IMR-90 (cell line): Measurements from ENCODE around the gene ADAMTS3. TPM values are rescaled to one million over a fixed set of nuclear protein-coding genes. Genes with fewer than 3 reads are reported as not detected.

ENCODE experiments used
- ATAC-seq: fragments of 200-7000 bp; cut with Tn5 transposase; 2 replicates; pipeline ENCODE4 v1.9.1; 2020; ENCODE audit warnings: low read depth, mild to moderate bottlenecking, moderate library complexity
- BruUV-seq: library from RNA; stranded (reverse); fragments of 400-500 nt; replicated peaks from 2 replicates; lab custom pipeline; 2021; lab: Mats Ljungman, UMichigan
- CTCF ChIA-PET: fragments of 300-600 bp; formaldehyde crosslinking; extraction: SDS; loops from one replicate; lab custom pipeline; 2021; ENCODE audit warnings: antibody characterized with exemption; lab: Yijun Ruan, JAX
- POLR2A ChIA-PET: fragments of 300-600 bp; sonication (Branson Sonifier 250); formaldehyde crosslinking; loops from one replicate; lab custom pipeline; 2022; ENCODE audit warnings: antibody characterized with exemption; ENCODE audit not compliant: unreplicated experiment; lab: Charles Lee
- DNase-seq: peaks from one replicate; pipeline ENCODE4 v3.0.0; 2013
- H2AFZ ChIP-seq: replicated peaks from 2 replicates; pipeline ENCODE3; 2013; ENCODE audit warnings: low read length, mild to moderate bottlenecking; ENCODE audit not compliant: poor library complexity
- H2AK5ac ChIP-seq: 2 replicates; pipeline ENCODE4 v1.6.1; 2013; ENCODE audit warnings: low read depth, low read length, inconsistent platforms
- H2AK9ac ChIP-seq: replicated peaks from 2 replicates; pipeline ENCODE3; 2013; ENCODE audit warnings: mild to moderate bottlenecking, low read depth, low read length, moderate library complexity; ENCODE audit not compliant: poor library complexity
- H2BK120ac ChIP-seq: 2 replicates; pipeline ENCODE4 v1.6.1; 2013; ENCODE audit warnings: low read depth, low read length, inconsistent platforms
- H2BK15ac ChIP-seq: 3 replicates; pipeline ENCODE4 v1.6.1; 2013; ENCODE audit warnings: low read depth, low read length, inconsistent platforms
- H2BK20ac ChIP-seq: 2 replicates; pipeline ENCODE4 v1.6.1; 2013; ENCODE audit warnings: low read depth, mild to moderate bottlenecking, inconsistent platforms, low read length, moderate library complexity
- H2BK5ac ChIP-seq: 2 replicates; pipeline ENCODE4 v1.6.1; 2013; ENCODE audit warnings: mild to moderate bottlenecking, low read depth, low read length, inconsistent platforms; ENCODE audit not compliant: poor library complexity, severe bottlenecking
- H3K14ac ChIP-seq: replicated peaks from 2 replicates; pipeline ENCODE4 v1.6.1; 2013; ENCODE audit warnings: low read depth, low read length, inconsistent platforms
- H3K18ac ChIP-seq: 2 replicates; pipeline ENCODE4 v1.6.1; 2013; ENCODE audit warnings: low read depth, low read length, control low read depth
- H3K23ac ChIP-seq: 2 replicates; pipeline ENCODE4 v1.6.1; 2013; ENCODE audit warnings: low read depth, low read length, inconsistent platforms
- H3K27ac ChIP-seq: 2 replicates; pipeline ENCODE4 v1.5.1; 2013; ENCODE audit warnings: mild to moderate bottlenecking, control low read depth, low read length; ENCODE audit not compliant: insufficient read depth
- H3K27me3 ChIP-seq: 2 replicates; pipeline ENCODE4 v1.6.1; 2013; ENCODE audit warnings: low read length; ENCODE audit not compliant: control insufficient read depth, insufficient read depth
- H3K36me3 ChIP-seq: 2 replicates; pipeline ENCODE4 v1.6.1; 2013; ENCODE audit warnings: low read length, mixed read lengths; ENCODE audit not compliant: control insufficient read depth, insufficient read depth
- H3K4ac ChIP-seq: 2 replicates; pipeline ENCODE4 v1.6.1; 2013; ENCODE audit warnings: low read depth, low read length, inconsistent platforms
- H3K4me1 ChIP-seq: 2 replicates; pipeline ENCODE4 v1.6.1; 2013; ENCODE audit warnings: low read length, mixed read lengths; ENCODE audit not compliant: control insufficient read depth, insufficient read depth
- H3K4me2 ChIP-seq: 2 replicates; pipeline ENCODE4 v1.6.1; 2013; ENCODE audit warnings: low read depth, mild to moderate bottlenecking, control low read depth, low read length, moderate library complexity
- H3K4me3 ChIP-seq: 2 replicates; pipeline ENCODE4 v1.5.1; 2013; ENCODE audit warnings: low read depth, mild to moderate bottlenecking, control low read depth, low read length, moderate library complexity; ENCODE audit not compliant: insufficient read depth
- H3K56ac ChIP-seq: 2 replicates; pipeline ENCODE4 v1.6.1; 2013; ENCODE audit warnings: low read length, inconsistent platforms; ENCODE audit not compliant: insufficient read depth; ENCODE audit errors: extremely low read depth
- H3K79me1 ChIP-seq, 2 experiments: 2 replicates each; pipeline ENCODE4 v1.6.1; 2013; ENCODE audit warnings: low read length in 2 of 2, inconsistent platforms in 1 of 2, low read depth in 1 of 2
- H3K9ac ChIP-seq: 2 replicates; pipeline ENCODE4 v1.6.1; 2013; ENCODE audit warnings: low read depth, low read length, control low read depth
- H3K9me1 ChIP-seq: 2 replicates; pipeline ENCODE4 v1.6.1; 2013; ENCODE audit warnings: low read length, inconsistent platforms; ENCODE audit not compliant: insufficient read depth
- H3K9me3 ChIP-seq: 2 replicates; pipeline ENCODE4 v1.6.1; 2013; ENCODE audit warnings: low read length; ENCODE audit not compliant: control insufficient read depth, insufficient read depth
- H4K20me1 ChIP-seq: 2 replicates; pipeline ENCODE4 v1.6.1; 2013; ENCODE audit warnings: low read length, inconsistent platforms; ENCODE audit not compliant: insufficient read depth
- H4K5ac ChIP-seq: 2 replicates; pipeline ENCODE4 v1.6.1; 2013; ENCODE audit warnings: mild to moderate bottlenecking, low read depth, low read length, control low read depth
- H4K8ac ChIP-seq, 2 experiments: 2 replicates each; pipeline ENCODE4 v1.6.1; 2013; ENCODE audit warnings: low read depth in 2 of 2, low read length in 2 of 2, control low read depth in 1 of 2, inconsistent platforms in 1 of 2
- H4K91ac ChIP-seq: 2 replicates; pipeline ENCODE4 v1.6.1; 2013; ENCODE audit warnings: low read depth, low read length, inconsistent platforms; ENCODE audit not compliant: insufficient read depth
- BHLHE40 ChIP-seq: fragments of 150-350 bp; IDR thresholded peaks from 2 replicates; pipeline ENCODE4 v1.6.1; 2016; ENCODE audit warnings: mild to moderate bottlenecking, low read depth, low read length
- CEBPB ChIP-seq: IDR thresholded peaks from 2 replicates; pipeline ENCODE4 v1.6.1; 2012; ENCODE audit warnings: low read depth, low read length, improper control_type of control experiment
- CHD1 ChIP-seq: IDR thresholded peaks from 2 replicates; pipeline ENCODE4 v1.6.1; 2012; ENCODE audit warnings: low read depth, low read length, improper control_type of control experiment
- CTCF ChIP-seq: conservative IDR thresholded peaks from 2 replicates; pipeline ENCODE4 v1.5.1; 2012; ENCODE audit warnings: mild to moderate bottlenecking, low read depth, low read length, improper control_type of control experiment
- ELK1 ChIP-seq: fragments of 150-350 bp; IDR thresholded peaks from 2 replicates; pipeline ENCODE4 v1.6.1; 2016; ENCODE audit warnings: low read depth, mild to moderate bottlenecking, low read length, moderate library complexity, borderline replicate concordance
- FOS ChIP-seq: fragments of 150-350 bp; IDR thresholded peaks from 2 replicates; pipeline ENCODE4 v1.6.1; 2016; ENCODE audit warnings: low read depth, low read length
- MAFK ChIP-seq: IDR thresholded peaks from 2 replicates; pipeline ENCODE4 v1.6.1; 2012; ENCODE audit warnings: low read depth, low read length, improper control_type of control experiment
- MAZ ChIP-seq: IDR thresholded peaks from 2 replicates; pipeline ENCODE4 v1.6.1; 2012; ENCODE audit warnings: low read depth, mild to moderate bottlenecking, low read length, improper control_type of control experiment, moderate library complexity, borderline replicate concordance
- MXI1 ChIP-seq: IDR thresholded peaks from 2 replicates; pipeline ENCODE4 v1.6.1; 2012; ENCODE audit warnings: low read depth, mild to moderate bottlenecking, low read length, moderate library complexity, borderline replicate concordance
- NFE2L2 ChIP-seq: fragments of 150-350 bp; IDR thresholded peaks from 2 replicates; pipeline ENCODE4 v1.6.1; 2016; ENCODE audit warnings: low read depth, mild to moderate bottlenecking, low read length
- POLR2A ChIP-seq: IDR thresholded peaks from 2 replicates; pipeline ENCODE4 v1.6.1; 2012; ENCODE audit warnings: mild to moderate bottlenecking, low read depth, low read length
- RAD21 ChIP-seq: IDR thresholded peaks from 2 replicates; pipeline ENCODE4 v1.6.1; 2012; ENCODE audit warnings: low read length, improper control_type of control experiment
- RCOR1 ChIP-seq: IDR thresholded peaks from 2 replicates; pipeline ENCODE4 v1.6.1; 2012; ENCODE audit warnings: mild to moderate bottlenecking, low read length, improper control_type of control experiment; ENCODE audit not compliant: insufficient replicate concordance
- RFX5 ChIP-seq: IDR thresholded peaks from 2 replicates; pipeline ENCODE4 v1.8.0; 2012; ENCODE audit warnings: low read depth, mild to moderate bottlenecking, low read length, moderate library complexity
- SMC3 ChIP-seq: fragments of 150-350 bp; IDR thresholded peaks from 2 replicates; pipeline ENCODE4 v1.6.1; 2016; ENCODE audit warnings: low read depth, mild to moderate bottlenecking, antibody characterized with exemption, low read length, moderate library complexity
- USF2 ChIP-seq: fragments of 150-350 bp; IDR thresholded peaks from 2 replicates; pipeline ENCODE4 v1.6.1; 2017; ENCODE audit warnings: mild to moderate bottlenecking, antibody characterized with exemption, low read length, low read depth
- dilution Hi-C: fragments of 300-500 bp; cut with HindIII; formaldehyde crosslinking; loops from one replicate; pipeline ENCODE4 v1.14.3; 2018; ENCODE audit warnings: low sequenced_read_pairs; ENCODE audit not compliant: unreplicated experiment
- in situ Hi-C: fragments of 300-500 bp; cut with MboI; formaldehyde crosslinking; loops from 3 replicates; pipeline ENCODE4 v1.14.3; 2019; ENCODE audit warnings: low sequenced_read_pairs, inconsistent platforms, mixed read lengths
- intact Hi-C: fragments of 100-400 bp; cut with micrococcal nuclease; formaldehyde crosslinking; loops from 2 replicates; pipeline ENCODE4 v1.10.0; 2022
- polyA plus RNA-seq, 3 experiments: library from polyadenylated mRNA; depleted of rRNA; stranded (reverse); fragments of >200 nt; gene quantifications; 2 replicates each; pipeline ENCODE4 v1.2.3, GENCODE V29; 2012; ENCODE audit warnings: low replicate concordance in 1 of 3
- total RNA-seq: library from RNA; depleted of rRNA; stranded (reverse); fragments of >200 nt; gene quantifications from 2 replicates; pipeline ENCODE4 v1.2.3, GENCODE V29; 2012

ADAMTS3 gene
- total and polyA plus RNA-seq, 2 of the 4 experiments (the other 2 are of a cell fraction), result 0.68 to 2.9 TPM

GRCh38 chr4:72344418-72344817 is 224.6 kb downstream of the ADAMTS3 start:
- no peaks in the 10 kb centered on the region for H3K36me3 ChIP-seq
- CTCF ChIA-PET, result no interaction called here
- H2BK20ac ChIP-seq, result no peak overlapping the region
- ATAC-seq, result no peak
- TF ChIP-seq MAZ (no peak), BHLHE40 (no peak), POLR2A (no peak), CHD1 (no peak), MXI1 (no peak), CEBPB (no peak), USF2 (no peak), MAFK (no peak), NFE2L2 (no peak), RAD21 (no peak), CTCF (no peak), ELK1 (no peak), RCOR1 (no peak), SMC3 (no peak), RFX5 (no peak), FOS (no peak)
- POLR2A ChIA-PET, result no interaction called here
- no peak overlapping the region for H2BK15ac ChIP-seq
- no peak overlapping the region for H2AFZ ChIP-seq
- in situ Hi-C loops (no loop called here), intact Hi-C loops (no loop called here), dilution Hi-C loops (no loop called here)
- no peak overlapping the region for H3K27ac ChIP-seq
- H3K18ac ChIP-seq, result no peak overlapping the region
- no peak overlapping the region for H3K56ac ChIP-seq
- no peak overlapping the region for H3K14ac ChIP-seq
- no peak overlapping the region for H3K23ac ChIP-seq
- no peak overlapping the region for H2BK5ac ChIP-seq
- H2AK9ac ChIP-seq, result no peak overlapping the region
- no peaks in the 10 kb centered on the region for H4K20me1 ChIP-seq
- no peak overlapping the region for H3K4ac ChIP-seq
- BruUV-seq, result no TSS peak
- H3K4me2 ChIP-seq, result no peak overlapping the region
- no peak overlapping the region for H2BK120ac ChIP-seq
- H4K91ac ChIP-seq, result no peak overlapping the region
- H3K9me1 ChIP-seq, result no peaks in the 10 kb centered on the region
- H3K9me3 ChIP-seq, result no peaks in the 10 kb centered on the region
- no peak overlapping the region for H4K8ac ChIP-seq
- no peak overlapping the region for H3K9ac ChIP-seq
- no peak overlapping the region for H3K4me3 ChIP-seq
- H3K79me1 ChIP-seq, result no peaks in the 10 kb centered on the region
- H2AK5ac ChIP-seq, result no peak overlapping the region
- no peak for DNase-seq
- no peaks in the 10 kb centered on the region for H3K4me1 ChIP-seq
- H4K5ac ChIP-seq, result no peak overlapping the region
- no peaks in the 10 kb centered on the region for H3K27me3 ChIP-seq
